WTC11 (cell line): ENCODE measurements around the gene DRD2. TPM values are rescaled to one million over a fixed set of nuclear protein-coding genes. Genes with fewer than 3 reads are reported as not detected.

Experiments
- ATAC-seq: fragments of 200-7000 bp; cut with Tn5 transposase; 2 replicates; pipeline ENCODE4 v1.10.0; 2021; ENCODE audit warnings: mild to moderate bottlenecking, moderate library complexity
- CTCF ChIA-PET: fragments of 300-600 bp; sonication (Branson Sonifier 250); formaldehyde crosslinking; loops from one replicate; lab custom pipeline; 2021; ENCODE audit warnings: antibody characterized with exemption; lab: Charles Lee
- POLR2A ChIA-PET: fragments of 350-600 bp; sonication (Branson Sonifier 250); formaldehyde crosslinking; loops from one replicate; lab custom pipeline; 2021; ENCODE audit warnings: antibody characterized with exemption; lab: Charles Lee
- DNase-seq: peaks from one replicate; pipeline ENCODE4 v3.0.0; 2021; ENCODE audit warnings: low spot score
- H3K27ac Mint-ChIP-seq: 2 replicates; pipeline ENCODE4 v1.8.0; 2021; ENCODE audit warnings: mixed read lengths
- H3K27me3 Mint-ChIP-seq: 2 replicates; pipeline ENCODE4 v1.8.0; 2021; ENCODE audit warnings: low read depth, mild to moderate bottlenecking, moderate library complexity, mixed read lengths
- H3K36me3 Mint-ChIP-seq: 2 replicates; pipeline ENCODE4 v1.8.0; 2021; ENCODE audit warnings: mixed read lengths
- H3K4me1 Mint-ChIP-seq: 2 replicates; pipeline ENCODE4 v1.8.0; 2022; ENCODE audit warnings: mixed read lengths
- H3K4me3 Mint-ChIP-seq: 2 replicates; pipeline ENCODE4 v1.8.0; 2021; ENCODE audit warnings: mild to moderate bottlenecking, moderate library complexity, mixed read lengths
- H3K9me3 Mint-ChIP-seq: 2 replicates; pipeline ENCODE4 v1.8.0; 2021; ENCODE audit warnings: mixed read lengths
- AFF4 ChIP-seq: sonication (generic); formaldehyde crosslinking; IDR thresholded peaks from 2 replicates; pipeline ENCODE4 v1.8.1; 2023; ENCODE audit warnings: mild to moderate bottlenecking, missing genetic modification reagents, borderline replicate concordance
- ARID4B ChIP-seq: sonication (generic); formaldehyde crosslinking; IDR thresholded peaks from 2 replicates; pipeline ENCODE4 v1.8.0; 2023; ENCODE audit warnings: missing genetic modification reagents, mild to moderate bottlenecking, borderline replicate concordance
- CDX4 ChIP-seq: fragments of 250-450 bp; sonication (Bioruptor Pico); IDR thresholded peaks from 2 replicates; pipeline ENCODE4 v1.9.0; 2021; ENCODE audit warnings: moderate library complexity, mild to moderate bottlenecking, inconsistent platforms, borderline replicate concordance
- CREB1 ChIP-seq: sonication (generic); formaldehyde crosslinking; IDR thresholded peaks from 2 replicates; pipeline ENCODE4 v1.8.0; 2023; ENCODE audit warnings: mild to moderate bottlenecking, missing genetic modification reagents
- EMX1 ChIP-seq: fragments of 250-450 bp; sonication (Bioruptor Pico); IDR thresholded peaks from 2 replicates; pipeline ENCODE4 v1.8.0; 2021; ENCODE audit warnings: mild to moderate bottlenecking
- HMGA2 ChIP-seq: fragments of 250-450 bp; sonication (Bioruptor Pico); IDR thresholded peaks from 2 replicates; pipeline ENCODE4 v1.4.0; 2021; ENCODE audit warnings: mild to moderate bottlenecking, moderate library complexity
- JUN ChIP-seq: sonication (generic); formaldehyde crosslinking; IDR thresholded peaks from 2 replicates; pipeline ENCODE4 v1.8.0; 2023; ENCODE audit warnings: mild to moderate bottlenecking, missing genetic modification reagents
- MLX ChIP-seq: sonication (generic); formaldehyde crosslinking; IDR thresholded peaks from 2 replicates; pipeline ENCODE4 v1.8.1; 2023; ENCODE audit warnings: mild to moderate bottlenecking, missing genetic modification reagents, moderate library complexity
- PRRX2 ChIP-seq: fragments of 250-450 bp; sonication (Bioruptor Pico); IDR thresholded peaks from 2 replicates; pipeline ENCODE4 v1.8.0; 2021; ENCODE audit warnings: mild to moderate bottlenecking
- RORB ChIP-seq: fragments of 250-450 bp; sonication (Bioruptor Pico); IDR thresholded peaks from 2 replicates; pipeline ENCODE4 v1.9.0; 2021; ENCODE audit warnings: mild to moderate bottlenecking
- SMAD3 ChIP-seq: sonication (generic); formaldehyde crosslinking; IDR thresholded peaks from 2 replicates; pipeline ENCODE4 v1.8.0; 2022; ENCODE audit warnings: missing genetic modification reagents, mild to moderate bottlenecking, borderline replicate concordance
- SOX15 ChIP-seq: fragments of 250-450 bp; sonication (Bioruptor Pico); IDR thresholded peaks from 2 replicates; pipeline ENCODE4 v1.9.0; 2021; ENCODE audit warnings: mild to moderate bottlenecking
- SP1 ChIP-seq: sonication (generic); formaldehyde crosslinking; conservative IDR thresholded peaks from 2 replicates; pipeline ENCODE4 v1.8.1; 2022; ENCODE audit warnings: missing genetic modification reagents
- STAT6 ChIP-seq: sonication (generic); formaldehyde crosslinking; conservative IDR thresholded peaks from 2 replicates; pipeline ENCODE4 v1.8.1; 2023; ENCODE audit warnings: mild to moderate bottlenecking, low read depth, missing genetic modification reagents, moderate library complexity
- USF1 ChIP-seq: sonication (generic); formaldehyde crosslinking; IDR thresholded peaks from 2 replicates; pipeline ENCODE4 v1.8.0; 2022; ENCODE audit warnings: mild to moderate bottlenecking, missing genetic modification reagents
- ZNF138 ChIP-seq: sonication (generic); formaldehyde crosslinking; conservative IDR thresholded peaks from 2 replicates; pipeline ENCODE4 v1.8.1; 2022; ENCODE audit warnings: mild to moderate bottlenecking, moderate library complexity, missing genetic modification reagents
- ZNF423 ChIP-seq: fragments of 250-450 bp; sonication (Bioruptor Pico); IDR thresholded peaks from 2 replicates; pipeline ENCODE4 v2.1.2; 2022; ENCODE audit warnings: mild to moderate bottlenecking, moderate library complexity
- ZNF512 ChIP-seq: sonication (generic); formaldehyde crosslinking; IDR thresholded peaks from 2 replicates; pipeline ENCODE4 v1.8.1; 2022; ENCODE audit warnings: missing genetic modification reagents, borderline replicate concordance
- total RNA-seq: library from RNA; stranded (reverse); gene quantifications from 3 replicates; pipeline ENCODE4 v1.2.3, GENCODE V29; 2021

The DRD2 gene
- total RNA-seq, 1 experiment from 2014 or later, result 0.20 TPM

- Mint-ChIP-seq H3K27me3 (no peaks in the 10 kb centered on the region), H3K4me1 (no peaks in the 10 kb centered on the region), H3K4me3 (no peak overlapping the region), H3K9me3 (no peaks in the 10 kb centered on the region)
- CTCF ChIA-PET, result no interaction called here
- DNase-seq, result no peak
- TF ChIP-seq PRRX2 (CRISPR knock-in tag), result no peak
- no peak for TF ChIP-seq USF1 (CRISPR knock-in tag)
- no peak for TF ChIP-seq MLX
- TF ChIP-seq HMGA2, result no peak
- TF ChIP-seq, all 79 proteins: peak for 0
- ATAC-seq, result no peak
- H3K36me3 Mint-ChIP-seq, result no peaks in the 10 kb centered on the region
- H3K27ac Mint-ChIP-seq, result no peak overlapping the region
- POLR2A ChIA-PET, result no interaction called here
These were observed 48.5 kb downstream of the DRD2 start for GRCh38 chr11:113426686-113427085.

- no peak overlapping the region for H3K4me3 Mint-ChIP-seq
- POLR2A ChIA-PET, result no interaction called here
- DNase-seq, result no peak
- no peaks in the 10 kb centered on the region for H3K36me3 Mint-ChIP-seq
- no peak for TF ChIP-seq CDX4 (CRISPR knock-in tag)
- TF ChIP-seq ARID4B, result no peak
- TF ChIP-seq ZNF138 (CRISPR knock-in tag), result no peak
- no peak for TF ChIP-seq JUN (CRISPR knock-in tag)
- no peak for TF ChIP-seq SMAD3 (CRISPR knock-in tag)
- TF ChIP-seq MLX, result no peak
- TF ChIP-seq EMX1 (CRISPR knock-in tag), result no peak
- TF ChIP-seq SP1 (CRISPR knock-in tag), result no peak
- no peak for TF ChIP-seq SOX15 (CRISPR knock-in tag)
- no peak for TF ChIP-seq STAT6 (CRISPR knock-in tag)
- TF ChIP-seq ZNF423 (CRISPR knock-in tag), result no peak
- no peak for TF ChIP-seq ZNF512 (CRISPR knock-in tag)
- no peak for TF ChIP-seq RORB (CRISPR knock-in tag)
- no peak for TF ChIP-seq PRRX2 (CRISPR knock-in tag)
- no peak for TF ChIP-seq CREB1
- no peak for TF ChIP-seq AFF4 (CRISPR knock-in tag)
- CTCF ChIA-PET, result no interaction called here
- no peak overlapping the region for H3K27ac Mint-ChIP-seq
- no peak for ATAC-seq
- no peaks in the 10 kb centered on the region for H3K9me3 Mint-ChIP-seq
- H3K4me1 Mint-ChIP-seq, result no peaks in the 10 kb centered on the region
- no peaks in the 10 kb centered on the region for H3K27me3 Mint-ChIP-seq
These were observed 54.4 kb downstream of the DRD2 start for GRCh38 chr11:113420808-113421207.
